Muscle of arm (tissue), 12 donors: ENCODE data around the gene SEC63. TPM values are rescaled to one million over a fixed set of nuclear protein-coding genes. Genes with fewer than 3 reads are reported as not detected.
"Not testable (repeated sequence)": the region's sequence is repeated elsewhere in the genome, so short reads cannot be mapped to it uniquely, and the experiment has no call there.

Source experiments
- DNase-seq: peaks from one replicate; pipeline ENCODE4 v3.0.0-alpha.2; 2013
- polyA plus RNA-seq, 12 donors: library from polyadenylated mRNA; unstranded; fragments of 120-200 nt; gene quantifications; one replicate each; pipeline ENCODE4 v1.2.1, GENCODE V29; 2013; ENCODE audit not compliant: insufficient read length in 12 of 12

The SEC63 gene
- polyA plus RNA-seq, 12 donors = 55.4 to 129 (median 87.2) TPM; not detected in 1

GRCh38 chr6:107934229-107934628, 23.8 kb downstream of the SEC63 start:
- DNase-seq = not testable (repeated sequence)

- DNase-seq = no peak
Measured at GRCh38 chr6:107932580-107932979, 25.4 kb downstream of the SEC63 start.

- DNase-seq = no peak
Measured at GRCh38 chr6:107931894-107932293, 26.1 kb downstream of the SEC63 start.

- DNase-seq = no peak
Measured at GRCh38 chr6:107928984-107929383, 29.0 kb downstream of the SEC63 start.

GRCh38 chr6:107926697-107927544, 31.1 kb downstream of the SEC63 start:
- DNase-seq = not testable (repeated sequence)

GRCh38 chr6:107917451-107918375, 40.3 kb downstream of the SEC63 start:
- DNase-seq = no peak

GRCh38 chr6:107916961-107917360, 41.0 kb downstream of the SEC63 start:
- not testable (repeated sequence) for DNase-seq

GRCh38 chr6:107911692-107912091, 46.3 kb downstream of the SEC63 start:
- no peak for DNase-seq

GRCh38 chr6:107894809-107895396, 63.1 kb downstream of the SEC63 start:
- no peak for DNase-seq

GRCh38 chr6:107890431-107890830, 67.6 kb downstream of the SEC63 start:
- not testable (repeated sequence) for DNase-seq

- DNase-seq = not testable (repeated sequence)
Measured at GRCh38 chr6:107885950-107886349, 72.1 kb downstream of the SEC63 start.

GRCh38 chr6:107879941-107880340, 78.1 kb downstream of the SEC63 start:
- peak; percentile 14 for DNase-seq

GRCh38 chr6:107877968-107878367, 80.0 kb downstream of the SEC63 start:
- no peak for DNase-seq

GRCh38 chr6:107871976-107872375, 86.0 kb downstream of the SEC63 start:
- DNase-seq = no peak

GRCh38 chr6:107871512-107871911, 86.5 kb downstream of the SEC63 start:
- not testable (repeated sequence) for DNase-seq

- DNase-seq = no peak
Measured at GRCh38 chr6:107871016-107871415, 87.0 kb downstream of the SEC63 start.

GRCh38 chr6:107870381-107870780, 87.6 kb downstream of the SEC63 start:
- DNase-seq = no peak

GRCh38 chr6:107869871-107870270, 88.1 kb downstream of the SEC63 start:
- DNase-seq = no peak

GRCh38 chr6:107868867-107869611, 89.0 kb downstream of the SEC63 start:
- no peak for DNase-seq

- DNase-seq = no peak
Measured at GRCh38 chr6:107867302-107867615, 90.7 kb downstream of the SEC63 start.

GRCh38 chr6:107866606-107867301, 91.3 kb downstream of the SEC63 start:
- peak; percentile 36 for DNase-seq
